ENCODE results near the gene DPP9.
"Not testable (repeated sequence)": the region's sequence is repeated elsewhere in the genome, so short reads cannot be mapped to it uniquely, and the experiment has no call there.

Gene DPP9

GRCh38 chr19:4723595-4724514 lies at the start of gene DPP9:
TSS of gene DPP9 (minus strand) at chr19:4723842. CDS start at chr19:4719906, 3,936 bp downstream.
- DNase-seq = peak; percentile 94 to 97 (median 96)

GRCh38 chr19:4773047-4773640 lies 49.5 kb upstream of the DPP9 start:
- no peak for DNase-seq

- DNase-seq = no peak
These were observed 48.9 kb upstream of the DPP9 start for GRCh38 chr19:4772566-4772965.

DNA sequence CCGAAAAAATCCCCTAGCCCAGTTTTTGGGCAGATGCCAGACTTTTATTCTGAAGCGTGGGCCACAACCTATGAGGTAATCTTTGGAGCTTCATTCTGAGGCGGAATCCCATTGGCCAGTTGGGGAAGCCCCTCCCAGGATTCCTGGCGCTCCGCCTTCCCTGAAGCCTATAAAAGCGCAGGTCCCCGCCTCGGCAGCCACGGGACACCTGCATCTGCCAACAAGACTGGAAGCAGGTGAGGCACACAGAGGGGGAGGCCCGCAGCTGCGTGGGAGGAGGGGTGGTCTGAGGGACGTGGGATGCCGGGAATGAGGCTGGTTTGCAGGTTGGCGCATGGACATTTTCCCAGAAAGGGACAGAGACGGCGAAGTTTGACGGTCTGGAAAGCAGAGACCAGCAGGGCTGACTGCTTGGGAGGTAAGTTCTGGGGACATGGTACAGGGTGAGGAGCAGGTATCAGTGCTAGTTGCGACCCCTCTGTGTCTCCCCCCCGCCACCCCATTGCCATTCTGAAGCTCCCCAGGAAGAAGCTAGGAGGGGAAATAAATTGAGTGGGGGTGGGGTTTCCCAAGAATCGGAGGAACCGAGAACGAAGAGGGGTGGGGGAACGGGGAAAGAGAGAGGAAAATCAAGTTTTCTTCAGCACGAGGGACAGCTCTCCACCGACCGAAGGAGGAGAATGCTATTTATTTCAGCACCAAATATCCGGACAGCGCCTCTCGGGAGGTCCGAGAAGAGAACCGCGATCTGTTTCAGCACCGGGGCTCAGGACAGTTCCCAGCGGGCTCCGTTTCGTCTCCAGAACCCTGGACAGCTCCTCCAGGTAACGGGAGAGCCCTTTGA lies 45.5 kb upstream of the DPP9 start:
- peak; percentile 40 to 52 (median 46) for DNase-seq

DNA sequence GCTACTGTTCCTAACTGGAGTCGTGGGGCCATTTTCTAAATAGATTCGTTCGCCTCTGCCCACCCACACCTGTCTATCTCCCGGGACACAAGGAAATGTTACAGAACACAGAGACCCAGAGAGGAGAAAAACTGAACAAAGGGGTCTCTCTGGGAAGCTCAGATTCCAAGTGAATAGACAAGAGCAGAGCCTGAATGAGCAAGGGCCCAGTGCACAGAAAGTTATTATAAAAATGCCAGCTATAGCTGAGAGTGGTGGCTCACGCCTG lies 40.7 kb upstream of the DPP9 start:
- no peak for DNase-seq

- no peak for DNase-seq
These were observed 39.4 kb upstream of the DPP9 start for GRCh38 chr19:4763021-4763420.

DNA sequence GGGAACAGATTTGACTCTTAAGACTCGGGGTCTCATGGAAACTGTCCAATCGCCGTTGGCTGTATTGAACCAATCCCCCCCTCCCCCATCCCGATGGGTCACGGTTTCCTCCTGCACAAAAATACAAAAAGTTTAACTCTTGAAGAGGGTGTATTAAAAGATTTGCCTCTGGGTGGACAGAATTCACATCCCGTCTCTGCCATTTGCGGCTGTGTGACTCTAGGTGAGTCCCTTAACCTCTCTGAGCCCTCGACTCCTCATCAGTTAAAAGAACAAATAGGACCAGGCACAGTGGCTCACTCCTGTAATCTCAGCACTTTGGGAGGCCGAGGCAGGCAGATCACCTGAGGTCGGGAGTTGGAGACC lies 36.6 kb upstream of the DPP9 start:
- DNase-seq = no peak

DNA sequence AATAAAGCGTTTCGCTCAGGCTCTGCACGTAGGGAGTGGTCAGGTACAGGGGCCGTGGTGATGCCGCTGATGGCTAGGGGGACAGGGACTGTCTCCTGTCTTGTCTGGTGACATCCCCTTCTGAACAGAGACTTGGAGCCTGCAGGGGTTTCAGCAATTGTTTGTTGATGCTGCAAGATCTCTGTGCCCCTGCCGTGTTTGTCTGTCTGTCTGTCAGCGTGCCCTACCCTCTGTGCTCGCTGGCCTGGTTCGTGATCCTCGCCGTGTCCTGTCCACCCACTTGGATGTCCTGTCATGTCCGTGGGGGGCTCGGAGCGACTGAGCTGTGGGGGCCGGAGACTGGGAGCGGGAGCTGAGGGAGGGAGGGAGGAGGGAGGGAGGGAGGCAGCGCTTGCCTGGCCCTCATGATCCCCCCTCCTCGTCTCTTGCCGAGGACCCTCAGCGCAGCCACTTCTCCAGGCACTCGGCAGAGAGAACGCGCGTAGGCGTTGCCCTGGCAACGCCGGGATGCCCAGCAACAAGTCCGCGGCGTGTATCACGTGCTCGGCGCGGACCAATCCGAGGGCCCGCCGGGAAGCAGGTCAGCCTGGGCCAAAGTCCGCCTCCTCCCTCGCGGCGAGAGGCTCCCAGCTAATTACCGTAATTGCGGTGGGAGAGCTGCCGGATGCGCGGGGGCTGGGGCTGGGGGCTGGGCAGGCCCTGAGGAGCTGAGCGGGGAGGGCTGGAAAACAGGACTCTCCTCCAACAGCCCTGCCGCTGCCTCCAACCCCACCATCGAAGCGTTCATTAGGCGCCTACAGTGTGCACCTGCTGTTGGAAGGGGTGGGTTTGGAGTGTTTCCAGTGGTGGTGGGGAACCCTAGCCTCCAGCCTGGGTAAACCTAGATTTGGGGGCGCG lies 36.0 kb upstream of the DPP9 start:
- DNase-seq = peak in 3 of 4 experiments; percentile 11 to 23 (median 19)

GRCh38 chr19:4758659-4759058 lies 35.0 kb upstream of the DPP9 start:
- no peak for DNase-seq

DNA sequence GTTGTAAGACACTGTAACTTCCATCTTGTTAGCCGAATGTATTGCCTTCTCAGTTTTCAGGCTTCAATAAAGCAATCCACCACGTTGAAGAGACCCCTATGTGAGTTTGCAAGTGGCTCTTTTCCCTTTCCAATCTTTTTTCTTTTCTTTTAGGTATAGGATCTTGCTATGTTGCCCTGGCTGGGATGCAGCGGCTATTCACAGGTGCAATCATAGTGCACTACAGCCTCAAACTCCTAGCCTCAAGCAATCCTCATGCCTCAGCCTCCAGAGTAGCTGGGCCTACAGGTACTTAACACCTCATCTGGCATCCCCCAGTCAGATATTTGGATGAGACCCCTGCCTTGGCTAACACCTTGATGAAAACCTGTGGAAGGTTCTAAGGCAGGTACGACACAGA lies 34.4 kb upstream of the DPP9 start:
- DNase-seq = no peak

- no peak for DNase-seq
These were observed 31.8 kb upstream of the DPP9 start for GRCh38 chr19:4755459-4755858.

DNA sequence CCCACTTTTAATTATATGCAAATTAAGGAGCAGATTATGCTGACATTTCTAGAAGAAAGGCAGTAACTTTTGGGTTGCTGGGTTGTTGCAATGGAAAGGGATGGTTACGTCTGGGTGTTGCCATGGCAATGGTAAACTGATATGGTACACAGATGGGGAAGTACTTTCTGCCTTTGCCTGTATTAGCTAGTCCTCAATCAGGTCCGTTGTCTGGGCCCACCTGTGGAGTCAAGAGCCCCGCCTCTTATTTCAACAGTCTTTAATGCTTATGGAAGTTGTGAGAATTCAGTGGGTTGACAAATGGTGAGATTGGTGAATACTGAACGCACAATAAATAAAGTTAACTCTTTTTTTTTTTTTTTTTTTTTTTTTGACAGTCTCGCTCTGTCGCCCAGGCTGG lies 30.6 kb upstream of the DPP9 start:
- DNase-seq = no peak

DNA sequence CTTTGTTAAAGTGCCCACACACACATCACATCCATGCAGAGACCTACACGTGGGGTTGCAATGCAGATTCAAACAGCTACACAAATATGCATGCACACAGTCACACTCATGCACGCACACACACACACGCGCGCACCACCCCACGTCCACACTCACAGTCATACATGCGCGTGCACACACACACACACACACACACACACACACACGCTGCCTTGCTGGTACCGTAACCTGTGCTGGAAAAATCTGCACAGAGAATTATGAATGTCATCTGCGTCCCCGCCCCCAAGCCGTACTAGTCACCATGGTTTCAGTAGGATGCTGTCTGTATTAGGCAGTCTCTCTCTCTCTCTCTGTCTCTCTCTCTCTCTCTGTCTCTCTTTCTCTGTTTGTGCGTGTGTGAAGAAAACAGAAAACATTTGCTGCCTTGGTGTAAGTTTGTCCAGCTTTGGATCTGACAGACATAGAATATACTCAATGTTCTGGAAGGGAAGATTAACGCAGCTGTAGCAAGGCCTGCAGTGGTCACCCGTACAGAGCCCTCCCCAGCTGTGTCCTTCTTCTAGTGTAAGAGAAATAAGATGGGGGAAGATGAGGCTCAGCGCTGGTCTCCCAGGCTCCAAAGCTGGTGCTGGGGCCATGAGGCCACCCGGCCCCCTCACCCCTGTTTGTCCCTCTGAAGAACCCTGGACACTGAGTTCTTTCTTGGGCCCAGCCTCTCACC lies 26.4 kb upstream of the DPP9 start:
- no peak for DNase-seq

GRCh38 chr19:4748589-4748988 lies 24.9 kb upstream of the DPP9 start:
- no peak for DNase-seq

GRCh38 chr19:4748185-4748584 lies 24.5 kb upstream of the DPP9 start:
- DNase-seq = no peak

- DNase-seq = no peak
These were observed 22.3 kb upstream of the DPP9 start for GRCh38 chr19:4745986-4746385.

DNA sequence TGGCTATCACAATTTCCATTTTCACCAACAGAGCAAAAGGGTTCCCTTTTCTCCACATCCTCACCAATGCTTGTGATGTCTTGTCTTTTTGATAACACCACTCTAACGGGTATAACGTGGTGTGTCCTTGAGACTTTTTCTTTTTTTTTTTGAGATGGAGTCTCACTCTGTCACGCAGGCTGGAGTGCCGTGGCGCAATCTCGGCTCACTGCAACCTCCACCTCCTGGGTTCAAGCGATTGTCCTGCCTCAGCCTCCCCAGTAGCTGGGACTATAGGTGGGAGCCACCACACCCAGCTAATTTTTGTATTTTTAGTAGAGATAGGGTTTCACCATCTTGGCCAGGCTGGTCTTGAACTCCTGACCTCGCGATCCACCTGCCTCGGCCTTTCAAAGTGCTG lies 21.5 kb upstream of the DPP9 start:
- DNase-seq = not testable (repeated sequence)

- no peak for DNase-seq
These were observed 21.0 kb upstream of the DPP9 start for GRCh38 chr19:4744451-4745174.

DNA sequence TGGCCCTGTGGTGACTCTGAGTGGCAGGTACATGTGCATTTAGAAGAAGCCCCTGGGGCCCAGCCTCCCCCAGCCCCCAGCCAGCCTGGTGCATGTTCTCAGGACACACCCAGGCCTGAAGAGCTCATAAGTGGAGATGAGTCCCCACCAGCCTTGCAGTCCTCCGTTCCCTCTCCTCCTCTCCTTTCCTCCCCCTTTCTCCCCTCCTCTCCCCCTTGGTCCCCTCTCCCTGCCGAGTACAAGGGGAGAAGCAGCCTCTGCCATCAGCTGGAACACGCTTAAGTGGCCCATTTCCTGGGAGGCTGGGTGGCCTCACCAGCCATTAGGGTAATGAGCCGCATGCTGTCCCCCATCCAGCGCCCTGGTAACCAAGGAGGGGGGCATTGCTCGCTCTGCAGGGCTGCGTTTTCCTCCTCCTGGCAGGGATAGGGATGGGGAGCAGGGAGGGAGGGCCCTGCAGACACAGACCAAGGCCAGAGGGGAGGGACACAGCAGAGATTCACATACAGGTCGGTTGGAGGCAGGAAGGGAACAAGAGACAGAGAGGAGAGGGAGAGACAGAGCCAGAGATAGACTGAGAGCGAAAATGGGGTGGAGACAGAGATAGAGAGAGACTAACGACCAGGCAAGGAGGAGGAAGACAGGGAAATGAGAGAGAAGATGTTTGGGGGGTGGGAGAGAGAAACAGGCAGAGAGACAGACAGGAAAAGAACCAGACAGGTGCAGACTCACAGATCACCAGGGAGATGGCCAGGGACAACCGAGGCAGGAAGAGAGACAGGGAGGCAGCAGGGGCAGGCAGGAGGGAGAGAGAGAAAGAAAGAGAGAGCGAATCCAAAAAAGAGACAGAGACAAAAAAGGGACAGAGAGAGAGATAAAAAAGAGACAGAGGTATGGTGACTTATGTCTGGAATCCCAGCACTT lies 19.3 kb upstream of the DPP9 start:
- DNase-seq = no peak

- no peak for DNase-seq
These were observed 16.4 kb upstream of the DPP9 start for GRCh38 chr19:4740092-4740491.
